ENCODE data around the gene TSPAN14.

Gene TSPAN14

GRCh38 chr10:80509108-80509402 is 54.9 kb downstream of the TSPAN14 start:
- no peak for DNase-seq

- no peak for DNase-seq
These were observed 55.5 kb downstream of the TSPAN14 start for GRCh38 chr10:80509403-80510161.

GRCh38 chr10:80512031-80512526 is 58.0 kb downstream of the TSPAN14 start:
- no peak for DNase-seq

GRCh38 chr10:80513106-80513505 is 59.0 kb downstream of the TSPAN14 start:
- no peak for DNase-seq

GRCh38 chr10:80515511-80515910 is 61.4 kb downstream of the TSPAN14 start:
- no peak for DNase-seq

GRCh38 chr10:80515941-80516340 is 61.8 kb downstream of the TSPAN14 start:
- DNase-seq = no peak

- DNase-seq = no peak
These were observed 62.5 kb downstream of the TSPAN14 start for GRCh38 chr10:80516506-80517075.

- DNase-seq = no peak
These were observed 63.5 kb downstream of the TSPAN14 start for GRCh38 chr10:80517416-80518142.

- no peak for DNase-seq
These were observed 64.2 kb downstream of the TSPAN14 start for GRCh38 chr10:80518143-80518806.

GRCh38 chr10:80518807-80519360 is 64.8 kb downstream of the TSPAN14 start:
- no peak for DNase-seq

GRCh38 chr10:80519936-80520650 is 66.0 kb downstream of the TSPAN14 start:
- no peak for DNase-seq

- DNase-seq = no peak
These were observed 66.8 kb downstream of the TSPAN14 start for GRCh38 chr10:80520661-80521470.

- DNase-seq = no peak
These were observed 68.8 kb downstream of the TSPAN14 start for GRCh38 chr10:80522756-80523363.

GRCh38 chr10:80523773-80524172 is 69.7 kb downstream of the TSPAN14 start:
- DNase-seq = no peak

- DNase-seq = no peak
These were observed 70.2 kb downstream of the TSPAN14 start for GRCh38 chr10:80524190-80524909.

- no peak for DNase-seq
These were observed 72.1 kb downstream of the TSPAN14 start for GRCh38 chr10:80526218-80526617.

- DNase-seq = no peak
These were observed 72.6 kb downstream of the TSPAN14 start for GRCh38 chr10:80526742-80527141.

- no peak for DNase-seq
These were observed 74.1 kb downstream of the TSPAN14 start for GRCh38 chr10:80528185-80528700.

- DNase-seq = no peak
These were observed 74.8 kb downstream of the TSPAN14 start for GRCh38 chr10:80528901-80529300.

- peak in 2 of 5 donors; percentile 14 to 72 for DNase-seq
These were observed 75.5 kb downstream of the TSPAN14 start for GRCh38 chr10:80529604-80530003.
